ENCODE measurements around the gene DDX59. TPM values are rescaled to one million over a fixed set of nuclear protein-coding genes. Genes with fewer than 3 reads are reported as not detected.

DDX59 gene
- total and polyA plus RNA-seq, 7 donors: 16.9 to 40.1 (median 30.1) TPM

- no peak for ATAC-seq
- Histone ChIP-seq H3K27me3 (ENCODE audit: insufficient read depth in 3 of 3, low read length in 2 of 3) (no peaks in the 10 kb centered on the region), H3K4me3 (no peak overlapping the region), H3K9me3 (no peaks in the 10 kb centered on the region), H3K36me3 (ENCODE audit: insufficient read depth in 1 of 2, low read depth in 1 of 2) (no peaks in the 10 kb centered on the region), H3K4me1 (no peaks in the 10 kb centered on the region), H3K27ac (no peak overlapping the region)
- DNase-seq: no peak
- 0 to 43% (median 0%) methylated on average over 1 of the region's 1 CpG for WGBS, 3 donors
- TF ChIP-seq, protein P1, sequence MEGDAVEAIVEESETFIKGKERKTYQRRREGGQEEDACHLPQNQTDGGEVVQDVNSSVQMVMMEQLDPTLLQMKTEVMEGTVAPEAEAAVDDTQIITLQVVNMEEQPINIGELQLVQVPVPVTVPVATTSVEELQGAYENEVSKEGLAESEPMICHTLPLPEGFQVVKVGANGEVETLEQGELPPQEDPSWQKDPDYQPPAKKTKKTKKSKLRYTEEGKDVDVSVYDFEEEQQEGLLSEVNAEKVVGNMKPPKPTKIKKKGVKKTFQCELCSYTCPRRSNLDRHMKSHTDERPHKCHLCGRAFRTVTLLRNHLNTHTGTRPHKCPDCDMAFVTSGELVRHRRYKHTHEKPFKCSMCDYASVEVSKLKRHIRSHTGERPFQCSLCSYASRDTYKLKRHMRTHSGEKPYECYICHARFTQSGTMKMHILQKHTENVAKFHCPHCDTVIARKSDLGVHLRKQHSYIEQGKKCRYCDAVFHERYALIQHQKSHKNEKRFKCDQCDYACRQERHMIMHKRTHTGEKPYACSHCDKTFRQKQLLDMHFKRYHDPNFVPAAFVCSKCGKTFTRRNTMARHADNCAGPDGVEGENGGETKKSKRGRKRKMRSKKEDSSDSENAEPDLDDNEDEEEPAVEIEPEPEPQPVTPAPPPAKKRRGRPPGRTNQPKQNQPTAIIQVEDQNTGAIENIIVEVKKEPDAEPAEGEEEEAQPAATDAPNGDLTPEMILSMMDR (IDR thresholded peaks at IDR 0.05): no peak
- intact Hi-C loops (cut with DNase I): no loop called here
These were observed 13.6 kb upstream of the DDX59 start for GRCh38 chr1:200683298-200683697.

DNA sequence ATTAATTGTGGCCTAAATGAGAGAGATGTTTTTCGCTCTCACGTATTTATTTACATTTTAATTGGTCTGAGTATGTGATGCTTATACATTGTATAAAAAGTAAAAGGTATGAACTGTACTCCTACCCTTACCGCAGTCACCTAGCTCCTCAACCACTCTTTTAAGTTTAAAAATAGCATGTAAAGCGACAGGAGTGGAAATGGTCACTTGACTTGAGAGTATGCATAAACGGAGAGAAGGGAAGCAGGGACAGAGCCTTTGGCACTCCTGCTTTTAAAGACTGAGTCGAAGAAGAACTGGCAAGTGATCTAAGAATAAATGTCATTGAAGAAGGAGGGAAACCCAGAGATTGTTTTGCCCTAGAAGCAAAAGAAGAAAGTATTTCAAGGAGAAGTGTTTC is 11.5 kb upstream of the DDX59 start:
- Histone ChIP-seq H3K27me3 (ENCODE audit: insufficient read depth in 3 of 3, low read length in 2 of 3) (no peaks in the 10 kb centered on the region), H3K4me1 (no peaks in the 10 kb centered on the region), H3K9me3 (no peaks in the 10 kb centered on the region), H3K27ac (no peak overlapping the region), H3K4me3 (no peak overlapping the region), H3K36me3 (ENCODE audit: insufficient read depth in 1 of 2, low read depth in 1 of 2) (no peaks in the 10 kb centered on the region)
- TF ChIP-seq, protein P1 (IDR thresholded peaks at IDR 0.05): no peak
- intact Hi-C loops (cut with DNase I): no loop called here
- DNase-seq (no peak), ATAC-seq (no peak)
- 68 to 80% (median 78%) methylated on average over 6 of the region's 6 CpGs for WGBS, 3 donors

DNA sequence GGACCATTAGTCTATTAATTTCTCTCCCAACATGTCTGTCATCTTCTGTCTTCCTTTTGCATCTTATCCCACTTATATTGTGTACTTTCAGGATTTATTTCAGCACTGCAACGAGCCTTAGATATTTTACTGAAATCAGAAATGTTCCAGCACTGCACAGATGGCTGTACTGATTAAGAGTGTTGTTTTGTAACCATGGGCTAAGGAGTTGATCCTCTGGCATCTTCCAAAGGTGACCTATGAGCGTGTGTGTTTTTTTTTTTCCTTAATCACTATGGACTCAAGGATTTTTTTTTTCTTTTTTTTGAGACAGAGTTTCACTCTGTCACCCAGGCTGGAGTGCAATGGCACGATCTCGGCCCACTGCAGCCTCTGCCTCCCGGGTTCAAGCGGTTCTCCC is 7.1 kb upstream of the DDX59 start:
- DNase-seq: no peak
- H3K4me3 ChIP-seq: no peak overlapping the region
- no peaks in the 10 kb centered on the region for H3K9me3 ChIP-seq
- 78 to 85% (median 81%) methylated on average over 6 of the region's 6 CpGs for WGBS, 3 donors
- intact Hi-C loops (cut with DNase I): loop anchor here in 1 of 2 donors (5.0 kb wide), 1 partner anchor 50 kb away; no protein-coding TSS in a partner anchor
- no peaks in the 10 kb centered on the region for H3K36me3 ChIP-seq (ENCODE audit: insufficient read depth in 1 of 2, low read depth in 1 of 2)
- TF ChIP-seq, protein P1 (IDR thresholded peaks at IDR 0.05): no peak
- no peak overlapping the region for H3K27ac ChIP-seq
- ATAC-seq: no peak
- H3K27me3 ChIP-seq (ENCODE audit: insufficient read depth in 3 of 3, low read length in 2 of 3): no peaks in the 10 kb centered on the region
- no peaks in the 10 kb centered on the region for H3K4me1 ChIP-seq

DNA sequence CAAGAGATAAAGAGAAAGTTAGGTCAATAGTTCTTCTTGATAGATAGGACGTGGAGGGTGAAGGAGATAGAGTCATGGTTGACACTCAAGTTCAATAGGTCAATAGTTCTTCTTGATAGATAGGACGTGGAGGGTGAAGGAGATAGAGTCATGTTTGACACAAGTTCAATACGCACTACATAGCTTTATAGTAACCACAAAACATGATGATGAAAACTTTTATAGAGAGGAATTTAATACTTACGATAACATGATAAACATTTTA is 5.8 kb upstream of the DDX59 start:
- ATAC-seq (no peak), DNase-seq (no peak)
- Histone ChIP-seq H3K27ac (no peak overlapping the region), H3K4me3 (no peak overlapping the region), H3K9me3 (no peaks in the 10 kb centered on the region), H3K4me1 (peaks cover 10% of the 10 kb centered on the region), H3K27me3 (ENCODE audit: insufficient read depth in 3 of 3, low read length in 2 of 3) (no peaks in the 10 kb centered on the region), H3K36me3 (ENCODE audit: insufficient read depth in 1 of 2, low read depth in 1 of 2) (no peaks in the 10 kb centered on the region)
- WGBS, 3 donors: 81 to 93% (median 89%) methylated on average over 4 of the region's 4 CpGs
- intact Hi-C loops (cut with DNase I): loop anchor here in 1 of 2 donors (5.0 kb wide), 1 partner anchor 52 kb away; no protein-coding TSS in a partner anchor
- TF ChIP-seq, protein P1 (IDR thresholded peaks at IDR 0.05): no peak

DNA sequence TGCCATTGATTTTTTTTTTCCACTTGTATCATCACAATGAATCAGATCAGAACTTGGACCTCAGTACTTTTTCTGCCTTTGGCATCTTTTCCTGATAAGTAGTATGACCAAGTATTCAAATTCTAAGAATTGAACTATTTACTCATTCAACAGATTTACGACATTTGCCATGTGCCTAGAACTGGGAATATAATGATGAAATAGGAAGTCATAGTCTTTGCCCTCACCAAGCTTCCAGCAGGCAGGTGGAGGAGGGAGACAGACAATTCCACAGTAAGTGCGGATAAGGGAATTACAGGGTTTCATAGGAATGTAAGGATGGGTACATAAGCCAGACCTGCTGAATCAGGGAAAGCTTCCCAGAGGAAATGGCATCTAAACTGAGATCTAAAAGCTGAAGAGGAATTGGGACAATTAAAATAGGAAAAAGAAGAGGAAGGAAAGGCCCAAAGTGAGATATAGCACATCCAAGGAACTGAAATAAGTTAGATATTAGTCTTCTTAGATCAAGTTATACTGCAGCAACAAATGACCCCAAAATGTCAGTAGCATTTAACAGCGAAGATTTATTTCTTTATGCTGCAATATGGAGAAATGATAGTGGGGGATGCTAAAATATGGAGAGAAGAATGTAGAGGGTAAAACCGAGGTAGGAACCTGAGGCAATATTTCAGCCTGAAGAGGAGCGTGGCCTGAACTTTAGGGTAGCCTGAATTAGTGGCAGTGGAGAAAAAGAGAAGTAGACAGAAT is 5.3 kb upstream of the DDX59 start:
- TF ChIP-seq, protein P1 (IDR thresholded peaks at IDR 0.05): no peak

More for the DNA sequence above, 5.3 kb upstream of the DDX59 start:
- intact Hi-C loops (cut with DNase I): loop anchor here (5.0 kb wide), 3 partner anchors 52 to 127 kb away; partner anchors contain the start of gene CAMSAP2 (in 1 of the 2)
- ATAC-seq: no peak
- no peaks in the 10 kb centered on the region for H3K36me3 ChIP-seq (ENCODE audit: insufficient read depth in 1 of 2, low read depth in 1 of 2)
- no peak overlapping the region for H3K27ac ChIP-seq
- DNase-seq: no peak
- H3K9me3 ChIP-seq: no peaks in the 10 kb centered on the region
- no peak overlapping the region for H3K4me3 ChIP-seq
- 89 to 94% (median 89%) methylated on average over 5 of the region's 5 CpGs for WGBS, 3 donors
- H3K27me3 ChIP-seq (ENCODE audit: insufficient read depth in 3 of 3, low read length in 2 of 3): no peaks in the 10 kb centered on the region
- H3K4me1 ChIP-seq: peaks cover 10% of the 10 kb centered on the region
